Activated T-cell treated with anti-CD3 and anti-CD28 coated beads for 48 hours (primary cell): ENCODE results near the gene GATA2.

Experiments
- DNase-seq: peaks from one replicate; pipeline ENCODE4 v3.0.0-alpha.2; 2020; ENCODE audit warnings: low read depth

GATA2 gene

GRCh38 chr3:128501431-128501830 lies 8.4 kb upstream of the GATA2 start:
- no peak for DNase-seq

DNA sequence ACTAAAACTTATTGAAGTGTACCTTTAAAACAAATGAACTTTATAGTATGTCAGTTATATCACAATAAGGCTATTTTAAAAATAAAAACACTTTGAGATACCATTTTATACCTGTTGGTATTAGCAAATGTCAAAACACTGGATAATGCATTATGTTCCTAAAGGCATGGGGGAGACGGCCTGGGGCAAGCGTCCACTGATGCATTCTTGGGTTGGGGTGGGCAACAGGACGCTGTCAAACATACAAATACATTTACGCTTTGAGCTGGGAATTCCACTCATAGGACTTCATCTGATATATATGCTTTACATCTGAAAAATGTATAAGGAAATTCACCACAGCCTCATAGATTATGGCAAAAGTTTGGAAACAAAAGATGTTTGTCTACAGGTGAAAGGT lies 7.6 kb upstream of the GATA2 start:
- no peak for DNase-seq

DNA sequence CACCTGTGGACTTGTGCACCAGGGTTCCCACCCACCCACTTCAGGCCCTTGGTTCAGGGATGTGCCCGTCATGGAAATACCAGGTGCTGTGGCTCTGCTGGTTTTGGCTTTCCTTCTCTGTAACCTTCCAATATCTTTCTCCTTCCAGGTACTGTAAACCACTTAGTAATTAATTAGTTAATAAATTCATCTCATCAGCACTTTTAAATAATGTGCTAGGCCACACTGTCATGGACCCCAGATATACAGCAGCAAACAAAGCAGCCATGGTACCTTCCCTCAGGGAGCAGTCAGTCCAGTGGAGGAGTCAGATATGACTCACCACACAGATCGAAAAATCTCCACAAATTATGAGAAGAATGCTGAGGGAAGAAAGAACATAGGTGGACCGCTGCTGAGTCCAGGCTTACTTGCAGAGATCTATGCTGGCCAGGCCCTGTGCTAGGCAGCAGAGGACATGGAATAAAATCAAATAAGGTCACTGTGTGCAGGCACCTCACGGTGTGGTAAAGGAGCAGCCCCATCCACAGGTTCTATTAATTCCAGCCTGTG lies 6.8 kb upstream of the GATA2 start:
- no peak for DNase-seq

DNA sequence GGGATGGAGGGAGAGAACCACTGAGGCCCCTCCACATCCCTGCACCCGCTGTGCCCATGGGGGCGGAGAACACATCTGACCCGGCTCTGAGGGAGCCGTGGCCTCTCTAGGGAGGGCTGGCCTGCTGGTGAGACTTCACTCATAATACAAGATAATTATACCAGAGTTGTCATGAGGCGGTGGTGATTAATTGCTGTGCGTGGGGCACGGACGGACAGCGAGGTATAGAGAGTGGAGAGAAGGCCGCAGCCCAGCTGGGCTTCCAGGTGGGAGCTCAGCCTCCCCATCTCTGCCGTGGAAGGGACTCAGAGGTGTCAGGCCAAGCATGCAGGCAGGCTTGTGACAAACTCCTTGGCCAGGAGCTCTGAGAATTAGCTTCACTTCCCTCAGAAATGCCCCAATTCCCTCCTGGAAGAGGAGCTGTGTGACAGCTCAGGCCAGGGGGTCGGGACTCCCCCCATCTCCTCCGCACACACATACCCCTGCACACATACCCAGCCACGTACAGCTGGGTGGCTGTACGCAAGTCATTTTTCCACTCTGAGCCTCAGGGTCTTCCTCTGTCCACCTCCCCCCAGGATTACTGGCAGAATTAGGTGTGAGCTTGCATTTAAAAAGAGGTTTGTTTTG lies 6.0 kb upstream of the GATA2 start:
- no peak for DNase-seq

DNA sequence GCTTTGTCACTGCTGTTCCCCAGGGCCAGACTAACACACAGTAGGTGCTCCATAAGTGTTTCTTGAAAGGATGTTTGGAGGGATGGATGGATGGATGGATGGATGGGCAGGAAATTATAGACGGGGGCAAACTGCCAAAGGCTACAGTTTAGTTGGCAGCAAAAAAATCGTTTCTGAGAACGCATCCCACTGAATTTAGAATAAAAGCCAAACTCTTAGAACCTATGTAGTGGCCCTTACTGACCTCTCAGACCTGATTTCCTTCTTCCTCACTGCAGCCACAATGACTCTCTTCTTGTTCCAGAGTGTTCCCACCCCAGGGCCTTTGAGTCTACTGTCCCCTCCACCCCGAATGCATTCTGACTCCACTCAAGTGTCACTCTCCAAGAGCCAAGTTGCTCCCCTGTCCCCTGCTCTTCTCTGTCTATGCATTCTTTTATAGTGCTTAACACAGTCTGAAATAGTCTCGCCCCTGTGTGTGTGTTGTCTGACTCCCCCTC lies 5.2 kb upstream of the GATA2 start:
- no peak for DNase-seq

DNA sequence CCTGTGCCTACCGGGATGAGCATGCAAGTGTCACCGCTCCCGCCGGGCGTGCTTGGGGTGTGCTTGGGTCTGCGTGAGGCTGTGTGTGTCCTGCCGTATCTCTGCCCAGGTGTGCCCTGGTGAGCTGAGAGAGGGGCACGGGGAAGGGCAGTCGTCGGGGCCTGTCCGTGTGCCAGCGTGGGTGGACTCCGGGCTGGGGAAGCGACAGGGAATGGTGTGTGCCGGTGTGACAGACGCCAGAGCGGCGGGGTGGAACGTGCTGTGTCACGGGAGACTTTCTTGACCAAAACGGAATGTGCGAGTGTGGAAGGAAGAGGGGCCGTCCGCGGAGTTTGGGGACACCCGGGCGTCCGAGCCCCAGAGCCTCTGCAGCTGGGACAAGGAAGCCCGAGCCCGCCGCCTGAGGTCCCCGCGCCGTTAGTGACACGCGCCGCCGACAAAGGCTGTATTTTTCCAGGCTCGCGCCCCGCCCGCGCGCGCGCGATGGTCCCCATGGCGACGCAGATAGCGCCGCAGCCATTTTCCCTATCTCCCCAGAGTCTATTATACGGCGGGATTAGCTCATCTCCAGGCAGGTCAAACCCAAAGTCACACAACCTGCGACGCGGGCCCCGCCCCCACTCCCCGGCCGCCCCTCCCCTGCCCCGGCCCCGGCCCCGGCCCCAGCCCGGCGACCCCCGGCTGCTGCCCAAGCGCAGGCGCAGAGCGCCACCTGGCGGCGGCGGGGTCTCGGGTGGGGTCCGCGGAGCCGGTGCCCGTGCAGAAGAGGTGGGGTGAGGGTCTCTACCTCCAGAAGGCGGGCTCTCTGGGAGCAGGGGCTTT lies 4.5 kb upstream of the GATA2 start:
- peak; percentile 70 for DNase-seq

GRCh38 chr3:128496602-128497304 lies 3.8 kb upstream of the GATA2 start:
- no peak for DNase-seq

DNA sequence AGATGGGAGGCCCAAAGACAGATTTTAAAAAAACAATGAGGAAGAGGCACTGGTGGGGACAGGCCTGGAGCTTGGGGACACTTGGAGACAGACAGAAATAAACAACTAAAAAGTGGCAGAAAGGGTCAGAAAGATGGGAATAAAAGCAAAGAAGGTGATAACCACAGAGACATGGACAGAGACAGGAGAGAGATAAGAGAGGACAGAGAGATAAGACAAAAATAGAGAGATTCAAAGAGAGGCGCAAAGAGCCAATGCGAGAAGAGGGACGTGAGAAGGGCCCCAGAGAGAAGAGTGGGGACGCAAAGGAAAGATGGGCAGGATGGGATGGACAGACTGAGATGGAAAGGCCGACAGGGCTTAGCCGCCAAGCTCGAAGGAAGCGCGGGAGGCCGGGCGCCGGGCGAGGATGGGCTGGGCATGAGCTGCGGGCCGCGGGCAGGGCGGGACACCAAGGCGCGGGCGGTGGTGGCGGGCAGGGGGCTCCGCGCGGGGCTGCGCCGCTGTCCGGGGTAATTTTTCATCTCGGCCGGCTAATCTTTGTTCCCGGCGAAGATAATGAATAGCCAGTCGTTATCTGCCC lies 3.1 kb upstream of the GATA2 start:
- no peak for DNase-seq

DNA sequence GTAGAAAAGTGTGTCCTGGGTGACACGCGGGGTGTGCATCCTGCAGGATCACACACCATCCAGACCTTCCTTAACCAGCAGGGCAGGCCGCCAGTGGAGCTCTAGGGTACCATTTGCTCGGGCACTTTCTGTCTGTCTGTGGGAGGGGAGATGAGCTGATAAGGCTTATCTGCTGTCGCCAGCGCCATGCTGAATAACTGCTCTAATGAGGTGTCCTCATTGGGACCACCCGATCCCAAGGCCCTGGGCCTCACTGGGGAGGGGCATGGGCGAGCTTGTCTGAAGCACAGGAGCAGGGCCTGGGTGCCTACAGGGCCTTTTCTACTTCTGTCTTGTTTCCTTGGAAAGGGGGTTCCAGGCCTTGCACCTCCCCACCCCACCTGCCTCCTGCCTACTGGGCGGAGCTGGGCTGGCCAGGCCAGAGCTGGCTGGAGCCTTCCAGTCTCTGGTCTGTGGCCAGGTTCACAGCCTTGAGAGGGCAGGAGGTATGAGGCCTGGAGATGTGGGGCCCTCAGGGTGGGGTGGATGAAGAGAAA lies 2.5 kb upstream of the GATA2 start:
- no peak for DNase-seq

- DNase-seq = no peak
Measured at GRCh38 chr3:128494367-128494650, 1.3 kb upstream of the GATA2 start.

DNA sequence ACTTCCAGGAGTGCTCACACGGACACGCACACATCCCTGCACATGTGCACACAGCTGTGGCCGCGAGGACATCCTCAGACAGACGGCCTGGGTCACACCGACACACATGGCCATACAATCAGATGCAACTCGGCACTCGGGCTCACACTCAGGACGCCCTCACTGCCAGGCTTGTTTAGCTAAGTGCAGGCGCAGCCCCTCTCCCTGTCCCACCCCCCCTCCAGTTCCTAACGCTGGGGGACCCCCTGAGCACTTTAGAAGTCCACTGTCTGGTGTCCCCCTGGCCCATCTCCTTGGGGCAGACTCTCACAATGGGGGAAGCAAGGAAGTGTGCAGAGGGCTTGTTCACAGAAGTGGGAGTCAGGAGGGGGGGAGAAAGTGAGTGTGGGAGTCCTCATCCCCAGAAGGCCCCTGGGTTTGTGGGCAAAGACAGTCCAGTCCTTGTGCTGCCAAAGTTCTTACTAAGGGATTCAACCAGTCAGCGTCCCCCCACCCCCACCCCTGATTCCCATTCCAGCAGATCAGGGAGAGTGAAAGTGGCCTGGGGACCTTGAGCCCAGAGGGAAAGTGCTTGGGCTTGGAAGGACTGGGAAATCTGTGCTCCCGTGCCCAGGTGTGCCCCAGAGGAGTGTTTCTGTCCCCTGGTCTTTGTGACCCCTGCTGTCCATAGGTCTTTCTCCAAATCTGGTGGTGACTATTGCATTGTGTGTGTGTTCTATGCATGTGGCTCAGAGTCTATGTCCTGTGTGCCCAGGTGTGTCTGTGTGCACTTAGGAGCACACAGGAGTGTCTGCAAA lies 767 bp upstream of the GATA2 start:
- no peak for DNase-seq

DNA sequence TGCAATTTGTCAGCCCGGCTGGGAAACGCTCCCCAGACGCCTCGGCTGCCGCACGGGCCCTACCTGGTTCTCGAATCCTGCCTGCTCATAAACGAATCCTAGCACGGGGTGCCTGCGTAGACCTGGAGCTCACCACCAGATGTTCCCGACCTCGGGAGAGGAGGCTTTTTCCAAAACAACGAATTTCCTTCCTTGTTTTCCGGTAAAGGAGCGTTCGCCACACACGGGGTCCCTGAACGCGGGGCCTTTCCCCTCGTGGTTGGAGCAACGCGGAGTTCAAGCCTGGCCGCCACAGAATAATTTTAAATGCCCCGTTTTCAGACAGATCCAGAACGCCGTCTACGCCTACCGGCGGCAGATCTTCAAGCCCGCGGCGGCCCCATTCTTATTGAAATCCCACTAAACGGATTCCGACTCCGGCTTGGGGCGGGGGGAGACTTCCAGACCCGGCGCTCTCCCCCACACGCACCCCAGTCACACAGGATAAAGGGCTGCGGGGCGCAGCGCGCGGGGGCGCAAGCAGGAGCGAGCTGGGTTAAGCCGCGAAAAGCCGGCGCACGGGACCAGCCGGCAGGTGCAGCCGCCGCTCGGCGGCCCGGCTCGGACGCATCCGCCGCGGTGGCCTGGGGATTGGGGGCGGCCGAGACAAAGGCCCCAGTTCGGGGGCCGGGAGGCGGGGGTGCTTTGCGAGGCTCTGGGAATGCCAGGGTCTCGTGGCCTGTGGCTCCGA lies 895 bp downstream of the GATA2 start:
- DNase-seq = no peak

GRCh38 chr3:128491691-128491940 lies 1.4 kb downstream of the GATA2 start:
- DNase-seq = no peak

- no peak for DNase-seq
Measured at GRCh38 chr3:128490915-128491690, 1.9 kb downstream of the GATA2 start.

GRCh38 chr3:128490650-128490914 lies 2.4 kb downstream of the GATA2 start:
- DNase-seq = no peak

DNA sequence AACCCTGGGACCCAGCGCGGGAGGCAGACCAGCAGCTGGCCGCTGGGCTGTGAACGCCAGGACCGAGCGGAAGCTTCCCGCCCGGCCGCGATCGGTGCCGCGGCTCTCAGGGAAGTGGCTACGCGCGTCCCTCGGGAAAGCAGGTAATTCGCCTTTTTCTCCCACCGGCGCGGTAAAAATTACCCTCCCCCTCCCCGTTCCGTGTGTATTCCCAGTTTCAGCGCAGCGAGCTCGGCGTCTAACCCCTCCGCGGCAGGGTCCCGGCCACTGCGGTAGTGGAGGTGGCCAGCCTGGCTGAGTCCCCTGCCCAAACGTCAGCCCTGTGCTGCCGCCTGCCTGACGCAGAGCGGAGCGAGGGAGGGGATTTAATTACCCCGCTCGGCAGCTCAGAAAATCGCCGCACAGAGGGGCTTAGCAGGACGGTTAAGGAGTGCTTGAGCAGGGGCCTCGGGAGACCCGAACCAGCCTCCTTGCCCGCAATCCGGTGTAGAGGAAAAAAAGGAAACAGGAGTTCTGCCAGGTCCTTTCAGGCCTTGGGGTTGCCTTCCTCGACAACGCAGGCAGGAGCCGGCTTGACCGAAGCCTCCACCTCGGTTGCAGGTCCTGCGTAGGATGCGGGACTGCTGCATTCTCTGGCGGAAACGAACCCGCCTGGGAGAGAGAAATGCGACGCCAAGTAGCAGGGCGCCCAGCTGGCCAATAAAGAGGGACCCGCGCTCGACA lies 2.9 kb downstream of the GATA2 start:
- no peak for DNase-seq

DNA sequence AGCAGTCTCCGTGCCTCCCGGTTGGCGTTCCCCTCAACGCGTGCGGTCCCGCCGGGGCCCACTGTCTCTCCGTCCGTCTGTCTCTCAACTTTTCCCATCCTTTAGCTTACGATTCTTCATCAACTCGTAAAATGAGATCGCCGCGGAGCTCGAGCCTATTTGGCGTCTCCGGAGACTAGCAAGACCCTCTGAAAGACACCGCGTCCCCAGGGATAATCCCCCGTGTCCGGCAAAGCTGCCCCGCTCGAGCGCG lies 3.4 kb downstream of the GATA2 start:
- no peak for DNase-seq

DNA sequence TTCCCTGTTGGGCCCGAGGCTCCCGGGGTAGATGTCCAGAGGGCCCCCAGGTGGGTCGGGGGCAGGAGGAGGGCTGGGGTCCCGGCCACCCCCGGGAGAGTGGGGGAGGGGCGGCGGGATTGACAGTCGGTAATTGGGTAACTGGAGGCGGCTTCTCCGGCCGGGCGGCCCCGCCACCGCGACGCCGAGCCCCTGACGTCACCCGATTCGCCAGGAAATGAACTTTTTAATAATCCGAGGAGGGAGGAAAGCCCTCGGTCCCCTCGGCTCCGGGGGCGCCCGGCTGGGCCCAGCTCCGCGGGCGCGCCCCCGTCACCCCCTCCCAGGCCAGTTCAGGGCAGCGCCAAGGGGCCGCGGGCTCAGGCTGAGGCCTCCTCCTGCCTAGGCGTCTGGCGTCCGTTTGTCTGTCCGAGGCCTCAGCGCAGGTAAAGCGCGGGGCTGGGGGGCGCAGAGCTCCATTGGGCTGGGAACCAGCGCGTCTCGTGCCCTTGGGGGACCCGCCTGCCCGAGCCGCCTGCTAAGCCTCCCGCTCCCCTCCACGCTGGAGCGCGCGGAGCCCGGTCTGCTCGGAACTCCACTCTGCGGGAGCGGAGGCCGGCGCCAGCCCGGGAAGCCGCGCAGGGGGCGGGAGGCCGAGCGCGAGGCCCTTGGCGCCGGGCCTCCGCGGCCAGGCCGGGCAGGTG lies 3.9 kb downstream of the GATA2 start:
- DNase-seq = no peak

- DNase-seq = no peak
Measured at GRCh38 chr3:128488636-128488990, 4.4 kb downstream of the GATA2 start.
